Renal cortex interstitium (tissue), 11 donors: ENCODE measurements around the gene FHOD3. TPM values are rescaled to one million over a fixed set of nuclear protein-coding genes. Genes with fewer than 3 reads are reported as not detected.

ENCODE experiments used
- DNase-seq, 11 donors: peaks; one replicate each; pipeline ENCODE4 v3.0.0-alpha.2; 2013; ENCODE audit warnings: low read depth in 9 of 11, low spot score in 4 of 11; ENCODE audit errors: extremely low read depth in 1 of 11
- polyA plus RNA-seq, 3 donors: library from polyadenylated mRNA; unstranded; fragments of 120-200 nt; gene quantifications; one replicate each; pipeline ENCODE4 v1.2.1, GENCODE V29; 2013; ENCODE audit not compliant: insufficient read length in 3 of 3

Gene FHOD3
- polyA plus RNA-seq, 3 donors, result 35.3 to 48.8 (median 40.1) TPM

- DNase-seq, result no peak
These were observed 9.9 kb upstream of the FHOD3 start for GRCh38 chr18:36287653-36288052.

- no peak for DNase-seq
These were observed 8.8 kb upstream of the FHOD3 start for GRCh38 chr18:36288689-36289088.

GRCh38 chr18:36294031-36294430 lies 3.5 kb upstream of the FHOD3 start:
- no peak for DNase-seq

GRCh38 chr18:36295214-36295613 lies 2.3 kb upstream of the FHOD3 start:
- no peak for DNase-seq

GRCh38 chr18:36295880-36296301 lies 1.6 kb upstream of the FHOD3 start:
- DNase-seq, result no peak

- peak in 8 of 11 donors; percentile 52 to 76 (median 61) for DNase-seq
These were observed 680 bp upstream of the FHOD3 start for GRCh38 chr18:36296650-36297416.

GRCh38 chr18:36298126-36298741 lies 721 bp downstream of the FHOD3 start:
- peak in 2 of 11 donors; percentile 20 to 26 for DNase-seq

GRCh38 chr18:36299015-36299414 lies 1.5 kb downstream of the FHOD3 start:
- DNase-seq, result no peak

- no peak for DNase-seq
These were observed 2.7 kb downstream of the FHOD3 start for GRCh38 chr18:36300211-36300610.

- DNase-seq, result no peak
These were observed 4.4 kb downstream of the FHOD3 start for GRCh38 chr18:36301884-36302283.

GRCh38 chr18:36302676-36303075 lies 5.2 kb downstream of the FHOD3 start:
- no peak for DNase-seq

GRCh38 chr18:36303211-36303844 lies 5.8 kb downstream of the FHOD3 start:
- no peak for DNase-seq

- DNase-seq, result no peak
These were observed 7.2 kb downstream of the FHOD3 start for GRCh38 chr18:36304723-36305122.

GRCh38 chr18:36305375-36305774 lies 7.9 kb downstream of the FHOD3 start:
- no peak for DNase-seq

- DNase-seq, result no peak
These were observed 10.0 kb downstream of the FHOD3 start for GRCh38 chr18:36307513-36307912.

GRCh38 chr18:36308711-36309435 lies 11.4 kb downstream of the FHOD3 start:
- DNase-seq, result no peak

- no peak for DNase-seq
These were observed 12.2 kb downstream of the FHOD3 start for GRCh38 chr18:36309436-36310391.

- DNase-seq, result no peak
These were observed 13.6 kb downstream of the FHOD3 start for GRCh38 chr18:36311026-36311570.
